Peyer's patch (tissue), 4 donors: ENCODE measurements around the gene SLC22A13.
"Not testable (repeated sequence)": the region's sequence is repeated elsewhere in the genome, so short reads cannot be mapped to it uniquely, and the experiment has no call there.

Experiments used
- POLR2A ChIP-seq, 2 donors: fragments of 450-650 bp; IDR thresholded peaks; one replicate each; pipeline ENCODE4 v1.5.1; 2017; ENCODE audit warnings: antibody characterized with exemption in 2 of 2, mild to moderate bottlenecking in 2 of 2, moderate library complexity in 2 of 2
- TF ChIP-seq, protein P1 (sequence below), 6 experiments: fragments of 450-650 bp in 4 of 6; fragments of 200-600 bp in 2 of 6; sonication (generic) in 1 of 6; IDR thresholded peaks; one replicate each; pipeline ENCODE4 v1.5.1; 2017 to 2019; ENCODE audit warnings: antibody characterized with exemption in 6 of 6, mild to moderate bottlenecking in 3 of 6, moderate library complexity in 1 of 6

- not testable (repeated sequence) for TF ChIP-seq POLR2A (IDR thresholded peaks at IDR 0.05)
- TF ChIP-seq, protein P1, sequence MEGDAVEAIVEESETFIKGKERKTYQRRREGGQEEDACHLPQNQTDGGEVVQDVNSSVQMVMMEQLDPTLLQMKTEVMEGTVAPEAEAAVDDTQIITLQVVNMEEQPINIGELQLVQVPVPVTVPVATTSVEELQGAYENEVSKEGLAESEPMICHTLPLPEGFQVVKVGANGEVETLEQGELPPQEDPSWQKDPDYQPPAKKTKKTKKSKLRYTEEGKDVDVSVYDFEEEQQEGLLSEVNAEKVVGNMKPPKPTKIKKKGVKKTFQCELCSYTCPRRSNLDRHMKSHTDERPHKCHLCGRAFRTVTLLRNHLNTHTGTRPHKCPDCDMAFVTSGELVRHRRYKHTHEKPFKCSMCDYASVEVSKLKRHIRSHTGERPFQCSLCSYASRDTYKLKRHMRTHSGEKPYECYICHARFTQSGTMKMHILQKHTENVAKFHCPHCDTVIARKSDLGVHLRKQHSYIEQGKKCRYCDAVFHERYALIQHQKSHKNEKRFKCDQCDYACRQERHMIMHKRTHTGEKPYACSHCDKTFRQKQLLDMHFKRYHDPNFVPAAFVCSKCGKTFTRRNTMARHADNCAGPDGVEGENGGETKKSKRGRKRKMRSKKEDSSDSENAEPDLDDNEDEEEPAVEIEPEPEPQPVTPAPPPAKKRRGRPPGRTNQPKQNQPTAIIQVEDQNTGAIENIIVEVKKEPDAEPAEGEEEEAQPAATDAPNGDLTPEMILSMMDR (IDR thresholded peaks at IDR 0.05) = not testable (repeated sequence)
These were observed 55.0 kb downstream of the SLC22A13 start for GRCh38 chr3:38320638-38321037.
